ENCODE measurements around the gene DDX56.

The DDX56 gene

DNA sequence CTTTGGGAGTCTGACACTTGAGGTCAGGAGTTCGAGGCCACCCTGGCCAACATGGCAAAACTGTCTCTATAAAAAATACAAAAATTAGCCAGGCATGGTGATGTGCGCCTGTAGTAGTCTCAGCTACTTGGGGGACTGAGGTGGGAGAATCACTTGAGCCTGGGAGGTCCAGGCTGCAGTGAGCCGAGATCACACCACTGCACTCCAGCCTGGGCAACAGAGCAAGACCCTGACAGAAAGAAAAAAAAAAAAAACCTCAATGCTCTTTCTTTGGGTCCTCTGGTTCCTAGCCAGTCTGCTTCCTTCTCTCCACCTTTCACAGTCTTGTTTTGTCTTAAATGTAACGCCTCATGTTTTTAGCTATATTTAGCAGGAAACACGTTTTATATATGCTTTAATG is 42.1 kb upstream of the DDX56 start:
- no peak for TF ChIP-seq CSRNP3 (CRISPR knock-in tag; IDR thresholded peaks at IDR 0.05)
- TF ChIP-seq ZFP30 (CRISPR knock-in tag; IDR thresholded peaks at IDR 0.05): no peak
- TF ChIP-seq BACH2 (CRISPR knock-in tag; IDR thresholded peaks at IDR 0.05; ENCODE audit: borderline replicate concordance): no peak
- no peak for TF ChIP-seq TOX (CRISPR knock-in tag; IDR thresholded peaks at IDR 0.05; ENCODE audit: borderline replicate concordance)
- TF ChIP-seq RARB (CRISPR knock-in tag; IDR thresholded peaks at IDR 0.05): no peak
- TF ChIP-seq, protein P1, sequence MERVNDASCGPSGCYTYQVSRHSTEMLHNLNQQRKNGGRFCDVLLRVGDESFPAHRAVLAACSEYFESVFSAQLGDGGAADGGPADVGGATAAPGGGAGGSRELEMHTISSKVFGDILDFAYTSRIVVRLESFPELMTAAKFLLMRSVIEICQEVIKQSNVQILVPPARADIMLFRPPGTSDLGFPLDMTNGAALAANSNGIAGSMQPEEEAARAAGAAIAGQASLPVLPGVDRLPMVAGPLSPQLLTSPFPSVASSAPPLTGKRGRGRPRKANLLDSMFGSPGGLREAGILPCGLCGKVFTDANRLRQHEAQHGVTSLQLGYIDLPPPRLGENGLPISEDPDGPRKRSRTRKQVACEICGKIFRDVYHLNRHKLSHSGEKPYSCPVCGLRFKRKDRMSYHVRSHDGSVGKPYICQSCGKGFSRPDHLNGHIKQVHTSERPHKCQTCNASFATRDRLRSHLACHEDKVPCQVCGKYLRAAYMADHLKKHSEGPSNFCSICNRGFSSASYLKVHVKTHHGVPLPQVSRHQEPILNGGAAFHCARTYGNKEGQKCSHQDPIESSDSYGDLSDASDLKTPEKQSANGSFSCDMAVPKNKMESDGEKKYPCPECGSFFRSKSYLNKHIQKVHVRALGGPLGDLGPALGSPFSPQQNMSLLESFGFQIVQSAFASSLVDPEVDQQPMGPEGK (CRISPR knock-in tag; IDR thresholded peaks at IDR 0.05; ENCODE audit: borderline replicate concordance): no peak
- no peak for TF ChIP-seq TCF4 (CRISPR knock-in tag; IDR thresholded peaks at IDR 0.05; ENCODE audit: borderline replicate concordance)
- TF ChIP-seq ARNTL (CRISPR knock-in tag; IDR thresholded peaks at IDR 0.05; ENCODE audit: borderline replicate concordance, low read depth): no peak
- no peak for TF ChIP-seq ISL1 (CRISPR knock-in tag; IDR thresholded peaks at IDR 0.05)
- no peak for TF ChIP-seq CSDC2 (CRISPR knock-in tag; IDR thresholded peaks at IDR 0.05)
- no peak for TF ChIP-seq ZNF565 (CRISPR knock-in tag; conservative IDR thresholded peaks at IDR 0.05; ENCODE audit: low read depth)
- TF ChIP-seq OSR1 (CRISPR knock-in tag; IDR thresholded peaks at IDR 0.05): no peak
- no peak for TF ChIP-seq ZNF70 (CRISPR knock-in tag; IDR thresholded peaks at IDR 0.05)
- TF ChIP-seq CREB5 (CRISPR knock-in tag; IDR thresholded peaks at IDR 0.05; ENCODE audit: low read depth): no peak
- no peak for TF ChIP-seq ZNF8 (CRISPR knock-in tag; IDR thresholded peaks at IDR 0.05)
- TF ChIP-seq ESRRG (CRISPR knock-in tag; IDR thresholded peaks at IDR 0.05): no peak
- TF ChIP-seq, protein P2, sequence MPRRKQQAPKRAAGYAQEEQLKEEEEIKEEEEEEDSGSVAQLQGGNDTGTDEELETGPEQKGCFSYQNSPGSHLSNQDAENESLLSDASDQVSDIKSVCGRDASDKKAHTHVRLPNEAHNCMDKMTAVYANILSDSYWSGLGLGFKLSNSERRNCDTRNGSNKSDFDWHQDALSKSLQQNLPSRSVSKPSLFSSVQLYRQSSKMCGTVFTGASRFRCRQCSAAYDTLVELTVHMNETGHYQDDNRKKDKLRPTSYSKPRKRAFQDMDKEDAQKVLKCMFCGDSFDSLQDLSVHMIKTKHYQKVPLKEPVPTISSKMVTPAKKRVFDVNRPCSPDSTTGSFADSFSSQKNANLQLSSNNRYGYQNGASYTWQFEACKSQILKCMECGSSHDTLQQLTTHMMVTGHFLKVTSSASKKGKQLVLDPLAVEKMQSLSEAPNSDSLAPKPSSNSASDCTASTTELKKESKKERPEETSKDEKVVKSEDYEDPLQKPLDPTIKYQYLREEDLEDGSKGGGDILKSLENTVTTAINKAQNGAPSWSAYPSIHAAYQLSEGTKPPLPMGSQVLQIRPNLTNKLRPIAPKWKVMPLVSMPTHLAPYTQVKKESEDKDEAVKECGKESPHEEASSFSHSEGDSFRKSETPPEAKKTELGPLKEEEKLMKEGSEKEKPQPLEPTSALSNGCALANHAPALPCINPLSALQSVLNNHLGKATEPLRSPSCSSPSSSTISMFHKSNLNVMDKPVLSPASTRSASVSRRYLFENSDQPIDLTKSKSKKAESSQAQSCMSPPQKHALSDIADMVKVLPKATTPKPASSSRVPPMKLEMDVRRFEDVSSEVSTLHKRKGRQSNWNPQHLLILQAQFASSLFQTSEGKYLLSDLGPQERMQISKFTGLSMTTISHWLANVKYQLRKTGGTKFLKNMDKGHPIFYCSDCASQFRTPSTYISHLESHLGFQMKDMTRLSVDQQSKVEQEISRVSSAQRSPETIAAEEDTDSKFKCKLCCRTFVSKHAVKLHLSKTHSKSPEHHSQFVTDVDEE (CRISPR knock-in tag; IDR thresholded peaks at IDR 0.05): no peak
- TF ChIP-seq GLIS3 (CRISPR knock-in tag; IDR thresholded peaks at IDR 0.05): no peak
- no peak for TF ChIP-seq SNAI2 (CRISPR knock-in tag; IDR thresholded peaks at IDR 0.05)
- no peak for ATAC-seq

DNA sequence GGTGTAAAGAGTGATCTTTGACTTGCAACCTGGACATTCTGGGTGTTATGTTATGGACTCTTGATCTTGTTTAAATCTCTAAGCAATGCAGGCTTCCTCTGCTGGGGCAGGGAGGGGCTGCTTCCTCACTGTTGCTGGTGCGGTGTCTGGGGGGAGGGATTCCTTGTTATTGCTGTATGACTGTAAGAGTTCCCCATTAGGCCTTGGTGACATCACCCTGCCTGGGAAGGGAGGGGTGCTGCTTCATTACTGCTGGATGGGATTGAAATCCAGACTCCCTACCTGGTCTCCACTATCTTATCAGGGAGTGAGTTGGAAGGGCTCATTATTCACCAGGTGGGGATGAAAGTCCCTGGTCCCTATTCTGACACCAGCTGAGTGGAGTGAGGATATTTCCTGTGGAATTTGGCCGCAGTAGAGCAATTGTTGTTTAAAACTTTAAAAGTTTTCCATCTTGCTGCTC is 41.5 kb upstream of the DDX56 start:
- ATAC-seq: no peak; the same call in 2 of the 3 replicates
- TF ChIP-seq CSRNP3 (CRISPR knock-in tag; IDR thresholded peaks at IDR 0.05): no peak
- no peak for TF ChIP-seq PPARA (CRISPR knock-in tag; IDR thresholded peaks at IDR 0.05; ENCODE audit: borderline replicate concordance)
- TF ChIP-seq TOX (CRISPR knock-in tag; IDR thresholded peaks at IDR 0.05; ENCODE audit: borderline replicate concordance): no peak
- TF ChIP-seq ZNF70 (CRISPR knock-in tag; IDR thresholded peaks at IDR 0.05): no peak
- TF ChIP-seq, protein P2 (CRISPR knock-in tag; IDR thresholded peaks at IDR 0.05): no peak
- TF ChIP-seq ZFP3 (CRISPR knock-in tag; IDR thresholded peaks at IDR 0.05): no peak
- TF ChIP-seq ZFP30 (CRISPR knock-in tag; IDR thresholded peaks at IDR 0.05): no peak
- no peak for TF ChIP-seq CREB5 (CRISPR knock-in tag; IDR thresholded peaks at IDR 0.05; ENCODE audit: low read depth)
- no peak for TF ChIP-seq OSR1 (CRISPR knock-in tag; IDR thresholded peaks at IDR 0.05)
- no peak for TF ChIP-seq ESRRG (CRISPR knock-in tag; IDR thresholded peaks at IDR 0.05)
- no peak for TF ChIP-seq POU6F1 (CRISPR knock-in tag; IDR thresholded peaks at IDR 0.05; ENCODE audit: borderline replicate concordance, low read depth)
- TF ChIP-seq CSDC2 (CRISPR knock-in tag; IDR thresholded peaks at IDR 0.05): no peak
- TF ChIP-seq, protein P1 (CRISPR knock-in tag; IDR thresholded peaks at IDR 0.05; ENCODE audit: borderline replicate concordance): no peak
- TF ChIP-seq ZNF8 (CRISPR knock-in tag; IDR thresholded peaks at IDR 0.05): no peak

Data from SK-N-SH treated with all-trans-retinoic acid at 6 μM for 48 hours (cell line).